ENCODE measurements around the gene SULT1B1. TPM values are rescaled to one million over a fixed set of nuclear protein-coding genes. Genes with fewer than 3 reads are reported as not detected.

Gene SULT1B1
- total RNA-seq, 1 experiment from 2014 or later: not detected

DNA sequence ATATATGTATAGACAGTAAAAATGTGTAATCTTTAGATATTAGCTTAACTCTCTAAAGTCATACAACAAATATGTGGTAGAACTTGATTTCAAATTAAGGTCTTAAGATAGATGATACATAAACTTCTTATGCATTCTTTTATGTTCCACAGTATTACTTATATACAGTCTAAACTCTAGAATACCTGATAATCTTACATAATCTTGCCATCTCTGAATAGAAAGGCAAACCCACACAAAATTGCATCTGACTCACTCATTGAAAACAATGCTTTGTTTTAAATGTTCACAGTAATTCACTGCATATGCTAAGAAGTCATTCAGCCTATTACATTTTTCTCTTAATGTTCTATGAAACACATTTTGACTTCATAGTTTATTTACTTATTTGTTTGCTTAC lies 10.1 kb downstream of the SULT1B1 start:
- no peak overlapping the region for H4K8ac ChIP-seq (replicated peaks; ENCODE audit: insufficient read length, low read depth, low read length)
- no peak overlapping the region for H3K18ac ChIP-seq (ENCODE audit: insufficient read length, low read depth, low read length)
- H3K27me3 ChIP-seq (ENCODE audit: insufficient read depth, low read length): no peaks in the 10 kb centered on the region
- no peak overlapping the region for H3K9ac ChIP-seq (ENCODE audit: extremely low read depth, insufficient read length, low read length)
- no peak overlapping the region for H3T11ph ChIP-seq (ENCODE audit: low read length)
- TF ChIP-seq, protein P1, sequence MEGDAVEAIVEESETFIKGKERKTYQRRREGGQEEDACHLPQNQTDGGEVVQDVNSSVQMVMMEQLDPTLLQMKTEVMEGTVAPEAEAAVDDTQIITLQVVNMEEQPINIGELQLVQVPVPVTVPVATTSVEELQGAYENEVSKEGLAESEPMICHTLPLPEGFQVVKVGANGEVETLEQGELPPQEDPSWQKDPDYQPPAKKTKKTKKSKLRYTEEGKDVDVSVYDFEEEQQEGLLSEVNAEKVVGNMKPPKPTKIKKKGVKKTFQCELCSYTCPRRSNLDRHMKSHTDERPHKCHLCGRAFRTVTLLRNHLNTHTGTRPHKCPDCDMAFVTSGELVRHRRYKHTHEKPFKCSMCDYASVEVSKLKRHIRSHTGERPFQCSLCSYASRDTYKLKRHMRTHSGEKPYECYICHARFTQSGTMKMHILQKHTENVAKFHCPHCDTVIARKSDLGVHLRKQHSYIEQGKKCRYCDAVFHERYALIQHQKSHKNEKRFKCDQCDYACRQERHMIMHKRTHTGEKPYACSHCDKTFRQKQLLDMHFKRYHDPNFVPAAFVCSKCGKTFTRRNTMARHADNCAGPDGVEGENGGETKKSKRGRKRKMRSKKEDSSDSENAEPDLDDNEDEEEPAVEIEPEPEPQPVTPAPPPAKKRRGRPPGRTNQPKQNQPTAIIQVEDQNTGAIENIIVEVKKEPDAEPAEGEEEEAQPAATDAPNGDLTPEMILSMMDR (conservative IDR thresholded peaks at IDR 0.05): no peak
- no peaks in the 10 kb centered on the region for H3K36me3 Mint-ChIP-seq (ENCODE audit: insufficient read depth in 1 of 3, low read depth in 3 of 3)
- no peak overlapping the region for H3K56ac ChIP-seq (ENCODE audit: insufficient read length, low read depth, low read length)
- no peak overlapping the region for H3K14ac ChIP-seq (ENCODE audit: insufficient read depth, low read length)
- H3K79me1 ChIP-seq (ENCODE audit: insufficient read depth, low read depth, low read length, poor library complexity, severe bottlenecking): no peaks in the 10 kb centered on the region
- no peak overlapping the region for H4K5ac ChIP-seq (ENCODE audit: insufficient read length, low read depth, low read length)
- H4K20me1 ChIP-seq (ENCODE audit: control insufficient read depth, insufficient read depth, insufficient read length): no peaks in the 10 kb centered on the region
- H3K4me1 ChIP-seq (ENCODE audit: insufficient read depth, low read length): no peaks in the 10 kb centered on the region; the same call in 1 of the 2 replicates
- no peaks in the 10 kb centered on the region for H3K4me1 Mint-ChIP-seq
- no peak overlapping the region for H2BK20ac ChIP-seq (ENCODE audit: low read depth, low read length, poor library complexity, severe bottlenecking)
- DNase-seq: no peak
- H2AFZ ChIP-seq (ENCODE audit: low read length): no peak overlapping the region
- no peak overlapping the region for H2AK5ac ChIP-seq (ENCODE audit: insufficient read length, low read length)
- H3K23ac ChIP-seq (ENCODE audit: insufficient read length, low read depth, low read length): no peak overlapping the region
- no peak overlapping the region for H3K27ac Mint-ChIP-seq
- H2BK12ac ChIP-seq (ENCODE audit: insufficient read length, low read depth, low read length): no peak overlapping the region
- no peaks in the 10 kb centered on the region for H3K9me3 ChIP-seq (ENCODE audit: control insufficient read depth, low read depth, low read length)
- no peak overlapping the region for H2BK15ac ChIP-seq (ENCODE audit: low read depth, low read length)
- no peak overlapping the region for H3K27ac ChIP-seq (ENCODE audit: insufficient read length, low read depth, low read length)
- H3K9me3 Mint-ChIP-seq: no peaks in the 10 kb centered on the region
- H3K4me3 Mint-ChIP-seq: no peak overlapping the region
- no peak overlapping the region for H4K91ac ChIP-seq (ENCODE audit: insufficient read length, low read depth, low read length)
- H3K79me2 ChIP-seq (ENCODE audit: insufficient read depth, low read length): no peaks in the 10 kb centered on the region
- H2BK5ac ChIP-seq (ENCODE audit: insufficient read length, low read length): no peak overlapping the region
- H2BK120ac ChIP-seq (ENCODE audit: low read depth, low read length, poor library complexity, severe bottlenecking): no peak overlapping the region
- H3K4me2 ChIP-seq (ENCODE audit: insufficient read depth, insufficient read length, low read length): no peak overlapping the region
- H3K4ac ChIP-seq (ENCODE audit: low read depth, low read length): no peak overlapping the region
- H3K27me3 Mint-ChIP-seq (ENCODE audit: low read depth): no peaks in the 10 kb centered on the region
- no peaks in the 10 kb centered on the region for H3K23me2 ChIP-seq (ENCODE audit: insufficient read length, low read depth, low read length, poor library complexity, severe bottlenecking)

All from H9 (cell line).